Mesendoderm (in vitro differentiated cells): ENCODE results near the gene LIN28A.

Source experiments
- DNase-seq: peaks from one replicate; pipeline ENCODE4 v3.0.0; 2013
- H2AK5ac ChIP-seq: 2 replicates; pipeline ENCODE4 v1.6.1; 2013; ENCODE audit warnings: low read length, inconsistent platforms
- H2BK120ac ChIP-seq: 2 replicates; pipeline ENCODE4 v1.6.1; 2013; ENCODE audit warnings: low read depth, mild to moderate bottlenecking, low read length, moderate library complexity, mixed read lengths
- H2BK15ac ChIP-seq: replicated peaks from 2 replicates; pipeline ENCODE4 v1.6.1; 2013; ENCODE audit warnings: low read depth, mild to moderate bottlenecking, moderate library complexity
- H2BK5ac ChIP-seq: 2 replicates; pipeline ENCODE4 v1.6.1; 2013; ENCODE audit warnings: low read length, inconsistent platforms
- H3K18ac ChIP-seq: 2 replicates; pipeline ENCODE4 v1.6.1; 2013; ENCODE audit warnings: mild to moderate bottlenecking, low read length, mixed read lengths
- H3K23ac ChIP-seq: one replicate; pipeline ENCODE4 v1.6.1; 2013; ENCODE audit warnings: low read length
- H3K27ac ChIP-seq: 2 replicates; pipeline ENCODE4 v1.5.1; 2013; ENCODE audit warnings: low read depth, mild to moderate bottlenecking, inconsistent platforms, low read length, moderate library complexity
- H3K27me3 ChIP-seq: 2 replicates; pipeline ENCODE4 v1.6.1; 2013; ENCODE audit warnings: low read length, control low read depth, mild to moderate bottlenecking, inconsistent platforms; ENCODE audit not compliant: insufficient read depth, poor library complexity
- H3K36me3 ChIP-seq: 2 replicates; pipeline ENCODE4 v1.6.1; 2013; ENCODE audit warnings: low read length, inconsistent platforms; ENCODE audit not compliant: control insufficient read depth, insufficient read depth
- H3K4ac ChIP-seq: one replicate; pipeline ENCODE4 v1.6.1; 2013; ENCODE audit warnings: low read depth, mild to moderate bottlenecking, low read length, moderate library complexity
- H3K4me1 ChIP-seq: 2 replicates; pipeline ENCODE4 v1.6.1; 2013; ENCODE audit warnings: low read depth, low read length, inconsistent platforms; ENCODE audit not compliant: control insufficient read depth
- H3K4me2 ChIP-seq: 2 replicates; pipeline ENCODE4 v1.6.1; 2013; ENCODE audit warnings: low read length
- H3K4me3 ChIP-seq: 2 replicates; pipeline ENCODE4 v1.5.1; 2013; ENCODE audit warnings: mild to moderate bottlenecking, low read length
- H3K56ac ChIP-seq: one replicate; pipeline ENCODE4 v1.6.1; 2013; ENCODE audit warnings: low read length
- H3K79me1 ChIP-seq: 2 replicates; pipeline ENCODE4 v1.6.1; 2013; ENCODE audit warnings: low read length, inconsistent platforms
- H3K79me2 ChIP-seq: 2 replicates; pipeline ENCODE4 v1.6.1; 2013; ENCODE audit warnings: mild to moderate bottlenecking, low read length; ENCODE audit not compliant: control insufficient read depth, insufficient read depth
- H3K9ac ChIP-seq: 2 replicates; pipeline ENCODE4 v1.6.1; 2013; ENCODE audit warnings: low read length, inconsistent platforms
- H4K5ac ChIP-seq: one replicate; pipeline ENCODE4 v1.6.1; 2013; ENCODE audit warnings: low read length
- H4K8ac ChIP-seq: one replicate; pipeline ENCODE4 v1.6.1; 2013; ENCODE audit warnings: low read depth, mild to moderate bottlenecking, control low read depth, low read length, moderate library complexity
- WGBS: extraction: QIAGEN DNeasy Blood & Tissue Kit; methylation state at CpG from one replicate; pipeline ENCODE4 v1.1.7; 2013; ENCODE audit warnings: low lambda C conversion rate, missing lambda C conversion rate; ENCODE audit not compliant: insufficient coverage; ENCODE audit errors: extremely low coverage; 5-methylcytosine and 5-hydroxymethylcytosine counted together

The LIN28A gene

GRCh38 chr1:26469558-26469957 lies 58.9 kb downstream of the LIN28A start:
- no peak overlapping the region for H2BK5ac ChIP-seq
- H3K27ac ChIP-seq = no peak overlapping the region
- no peak overlapping the region for H3K4me3 ChIP-seq
- H3K36me3 ChIP-seq = peaks cover 7% of the 10 kb centered on the region
- no peak overlapping the region for H3K4me2 ChIP-seq
- H4K5ac ChIP-seq = no peak overlapping the region
- H3K4me1 ChIP-seq = peaks cover 8% of the 10 kb centered on the region
- H4K8ac ChIP-seq = no peak overlapping the region
- DNase-seq = no peak
- H2AK5ac ChIP-seq = no peak overlapping the region
- H3K56ac ChIP-seq = no peak overlapping the region
- H3K27me3 ChIP-seq = no peaks in the 10 kb centered on the region
- peaks cover 4% of the 10 kb centered on the region for H3K79me1 ChIP-seq
- no peak overlapping the region for H3K4ac ChIP-seq
- no peak overlapping the region for H3K18ac ChIP-seq
- H2BK15ac ChIP-seq = no peak overlapping the region
- no peak overlapping the region for H3K9ac ChIP-seq
- peaks cover 14% of the 10 kb centered on the region for H3K79me2 ChIP-seq
- H3K23ac ChIP-seq = no peak overlapping the region
- no CpG with 5 or more reads among the region's 5 CpGs for WGBS
- no peak overlapping the region for H2BK120ac ChIP-seq

- peaks cover 10% of the 10 kb centered on the region for H3K79me1 ChIP-seq
- H3K27me3 ChIP-seq = no peaks in the 10 kb centered on the region
- H3K4me2 ChIP-seq = peak overlapping the region; percentile 94
- no CpG with 5 or more reads among the region's 14 CpGs for WGBS
- H2BK5ac ChIP-seq = no peak overlapping the region
- no peak overlapping the region for H3K18ac ChIP-seq
- no peak overlapping the region for H2BK15ac ChIP-seq
- no peak overlapping the region for H3K23ac ChIP-seq
- no peak overlapping the region for H3K4me3 ChIP-seq
- H3K27ac ChIP-seq = no peak overlapping the region
- peak overlapping the region; percentile 88 for H3K56ac ChIP-seq
- H2AK5ac ChIP-seq = no peak overlapping the region
- H3K4me1 ChIP-seq = peaks cover 8% of the 10 kb centered on the region
- H3K4ac ChIP-seq = no peak overlapping the region
- H4K5ac ChIP-seq = no peak overlapping the region
- DNase-seq = no peak
- H3K9ac ChIP-seq = peak overlapping the region; percentile 81
- H3K79me2 ChIP-seq = peaks cover 17% of the 10 kb centered on the region
- H3K36me3 ChIP-seq = peaks cover 13% of the 10 kb centered on the region
- no peak overlapping the region for H2BK120ac ChIP-seq
- H4K8ac ChIP-seq = no peak overlapping the region
These were observed 60.4 kb downstream of the LIN28A start for GRCh38 chr1:26470878-26471497.

DNA sequence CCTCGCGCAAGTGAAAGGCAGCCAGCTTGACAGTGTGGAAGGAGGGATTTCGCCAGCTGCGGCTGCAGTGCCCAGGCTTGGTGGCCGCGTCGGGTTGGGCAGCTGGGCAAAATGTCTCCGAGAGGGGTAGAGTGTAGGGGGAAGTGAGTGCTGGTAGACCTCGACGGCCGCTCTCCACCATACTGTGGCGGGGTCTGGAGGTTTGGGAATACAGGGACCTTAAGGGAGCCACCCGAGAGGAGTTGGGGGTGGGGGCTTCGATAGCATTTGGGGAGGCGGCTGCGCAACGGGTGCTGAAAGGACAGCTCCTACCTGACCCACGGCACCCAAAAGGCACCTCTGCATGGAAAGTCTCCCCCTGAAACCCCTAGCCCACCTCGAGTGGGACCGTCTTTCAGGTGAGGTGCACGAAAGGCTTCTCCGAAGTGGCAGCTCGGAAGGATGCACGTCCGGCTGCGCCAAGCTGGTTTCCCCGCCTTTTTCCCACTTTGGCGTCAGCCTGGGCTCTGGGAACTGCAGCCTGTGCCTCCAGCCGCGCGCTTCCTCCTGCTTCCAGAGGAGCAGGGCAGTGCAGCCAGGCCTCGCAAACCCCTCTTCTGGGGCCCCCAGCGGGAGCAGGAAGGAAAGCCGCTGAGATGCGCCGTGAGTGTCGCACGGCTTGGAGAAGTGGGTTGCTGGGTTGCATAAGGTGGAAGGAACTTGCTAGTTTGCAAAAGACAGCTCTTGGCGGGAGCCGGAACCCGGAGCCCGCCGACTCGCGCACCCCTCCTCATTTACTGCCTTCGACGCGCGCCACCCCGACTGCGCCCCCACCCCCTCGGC lies 61.1 kb downstream of the LIN28A start:
- H2BK15ac ChIP-seq = no peak overlapping the region
- H2BK5ac ChIP-seq = no peak overlapping the region
- peak overlapping the region; percentile 81 for H3K9ac ChIP-seq
- peak; percentile 95 for DNase-seq
- H2AK5ac ChIP-seq = no peak overlapping the region
- no CpG with 5 or more reads among the region's 52 CpGs for WGBS
- peak overlapping the region; percentile 2 for H3K18ac ChIP-seq
- H3K4me3 ChIP-seq = peak overlapping the region; percentile 51
- peak overlapping the region; percentile 87 for H3K27ac ChIP-seq
- peak overlapping the region; percentile 59 for H3K23ac ChIP-seq
- H3K4me2 ChIP-seq = peak overlapping the region; percentile 94
- H3K79me1 ChIP-seq = peaks cover 11% of the 10 kb centered on the region
- H3K4ac ChIP-seq = no peak overlapping the region
- no peak overlapping the region for H4K5ac ChIP-seq
- H3K4me1 ChIP-seq = peaks cover 8% of the 10 kb centered on the region
- H4K8ac ChIP-seq = no peak overlapping the region
- no peaks in the 10 kb centered on the region for H3K27me3 ChIP-seq
- no peak overlapping the region for H2BK120ac ChIP-seq
- H3K56ac ChIP-seq = peak overlapping the region; percentile 88
- H3K79me2 ChIP-seq = peaks cover 17% of the 10 kb centered on the region
- H3K36me3 ChIP-seq = peaks cover 17% of the 10 kb centered on the region

- Histone ChIP-seq H3K27me3 (no peaks in the 10 kb centered on the region), H3K9ac (peak within 1 kb of the TSS; percentile 98), H2BK5ac (peak within 1 kb of the TSS; percentile 88), H3K4me1 (peaks cover 8% of the 10 kb centered on the region), H3K4me2 (peak within 1 kb of the TSS; percentile 94), H3K4me3 (peak within 1 kb of the TSS; percentile 94), H2BK120ac (peak within 1 kb of the TSS; percentile 100), H3K27ac (peak within 1 kb of the TSS; percentile 100), H3K79me1 (peaks cover 11% of the 10 kb centered on the region), H3K4ac (peak within 1 kb of the TSS; percentile 100), H4K8ac (peak within 1 kb of the TSS; percentile 100), H3K23ac (peak within 1 kb of the TSS; percentile 100), H2AK5ac (no peak within 1 kb of the TSS), H4K5ac (no peak within 1 kb of the TSS), H2BK15ac (no peak within 1 kb of the TSS), H3K36me3 (peaks cover 20% of the 10 kb centered on the region), H3K18ac (peak within 1 kb of the TSS; percentile 100), H3K79me2 (peaks cover 17% of the 10 kb centered on the region), H3K56ac (peak within 1 kb of the TSS; percentile 100)
- peak; percentile 96 for DNase-seq
- no CpG with 5 or more reads among the region's 69 CpGs for WGBS
These were observed 61.8 kb downstream of the LIN28A start, which contains the start of gene HMGN2 for GRCh38 chr1:26472320-26472900. Gene HMGN2, plus strand, starts transcription at chr1:26472440. Its CDS starts 173 bp downstream, at chr1:26472613.

DNA sequence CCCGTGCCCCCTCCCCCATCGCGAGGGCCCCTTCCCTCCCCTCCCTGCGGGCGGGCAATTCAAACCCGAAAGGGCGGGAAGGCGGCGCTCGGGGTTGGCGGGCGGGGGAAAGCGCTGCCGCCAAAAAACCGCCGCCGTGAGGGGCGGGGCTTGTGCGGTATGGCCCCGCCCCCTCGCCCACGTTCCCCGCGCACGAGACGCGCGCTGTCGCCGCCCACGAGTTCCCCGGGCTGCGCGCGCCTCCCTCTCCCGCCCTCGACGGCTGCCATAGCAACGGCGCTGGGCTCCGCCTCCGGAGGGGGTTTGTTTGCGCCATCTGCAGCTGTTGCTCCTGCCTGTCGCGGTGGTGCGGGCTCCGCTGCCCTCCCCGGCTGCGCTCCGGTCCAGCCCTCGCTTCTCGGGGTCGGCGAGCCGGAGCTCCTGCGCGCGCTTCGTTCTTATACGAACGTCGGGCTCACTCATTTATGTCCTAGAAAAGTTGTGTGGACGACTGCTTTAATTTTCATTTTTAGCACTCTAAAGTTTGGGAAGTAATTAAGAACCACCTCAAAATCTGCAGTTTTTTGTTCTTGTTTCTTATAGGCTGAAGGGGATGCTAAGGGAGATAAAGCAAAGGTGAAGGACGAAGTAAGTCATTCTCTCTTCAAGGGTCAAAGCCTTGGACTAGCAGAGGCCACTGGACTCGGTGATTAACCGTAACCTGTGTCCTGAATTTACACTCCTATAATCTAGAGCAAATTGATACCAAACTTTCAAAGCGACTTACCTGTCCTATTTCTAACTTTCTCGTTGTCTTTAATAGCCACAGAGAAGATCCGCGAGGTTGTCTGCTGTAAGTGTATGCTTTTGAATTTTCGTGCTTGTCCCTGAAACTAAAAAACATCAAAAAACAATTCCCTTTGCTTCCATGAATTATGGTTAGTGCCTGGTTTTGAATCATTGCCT lies 62.6 kb downstream of the LIN28A start:
- H3K36me3 ChIP-seq = peaks cover 21% of the 10 kb centered on the region
- WGBS = no CpG with 5 or more reads among the region's 71 CpGs

More for the DNA sequence above, 62.6 kb downstream of the LIN28A start:
- Histone ChIP-seq H3K79me2 (peaks cover 17% of the 10 kb centered on the region), H4K5ac (no peak overlapping the region), H3K4ac (peak overlapping the region; percentile 100), H4K8ac (peak overlapping the region; percentile 100), H3K27ac (peak overlapping the region; percentile 100), H3K4me1 (peaks cover 8% of the 10 kb centered on the region), H3K4me3 (peak overlapping the region; percentile 94), H3K56ac (peak overlapping the region; percentile 100), H2AK5ac (no peak overlapping the region), H3K18ac (peak overlapping the region; percentile 100), H3K27me3 (no peaks in the 10 kb centered on the region), H3K79me1 (peaks cover 11% of the 10 kb centered on the region), H3K4me2 (peak overlapping the region; percentile 88), H2BK5ac (no peak overlapping the region), H3K23ac (no peak overlapping the region), H2BK120ac (no peak overlapping the region), H3K9ac (peak overlapping the region; percentile 82), H2BK15ac (no peak overlapping the region)
- peak; percentile 95 for DNase-seq
